ENCODE results near the gene SOBP.

GRCh38 chr6:107642861-107643328 lies 153.0 kb downstream of the SOBP start:
- TF ChIP-seq CTCF (IDR thresholded peaks at IDR 0.05) (no peak), POLR2AphosphoS5 (IDR thresholded peaks at IDR 0.05) (no peak), EP300 (IDR thresholded peaks at IDR 0.05) (no peak)
